Hepatocyte (in vitro differentiated cells): ENCODE data around the gene KLK11. TPM values are rescaled to one million over a fixed set of nuclear protein-coding genes. Genes with fewer than 3 reads are reported as not detected.
"Not testable (repeated sequence)": the region's sequence is repeated elsewhere in the genome, so short reads cannot be mapped to it uniquely, and the experiment has no call there.

Experiments used
- DNase-seq: peaks from one replicate; pipeline ENCODE4 v3.0.0-alpha.2; 2016; ENCODE audit warnings: low spot score
- H2AFZ ChIP-seq: fragments of 200-600 bp; sonication (generic); 2 replicates; pipeline ENCODE4 v1.6.0; 2016; ENCODE audit warnings: antibody characterized with exemption, mild to moderate bottlenecking
- H3K27ac ChIP-seq: fragments of 200-600 bp; sonication (generic); 2 replicates; pipeline ENCODE4 v1.5.1; 2016; ENCODE audit warnings: mild to moderate bottlenecking
- H3K27me3 ChIP-seq: fragments of 200-600 bp; sonication (generic); 2 replicates; pipeline ENCODE4 v1.6.1; 2016
- H3K36me3 ChIP-seq: fragments of 200-600 bp; sonication (generic); replicated peaks from 2 replicates; pipeline ENCODE4 v1.5.1; 2016; ENCODE audit warnings: low read depth; ENCODE audit not compliant: insufficient read depth
- H3K4me1 ChIP-seq: fragments of 200-600 bp; sonication (generic); 2 replicates; pipeline ENCODE4 v1.5.1; 2016; ENCODE audit warnings: mild to moderate bottlenecking, moderate library complexity; ENCODE audit not compliant: insufficient read depth
- H3K4me2 ChIP-seq: fragments of 200-600 bp; sonication (generic); 2 replicates; pipeline ENCODE4 v1.6.0; 2016
- H3K4me3 ChIP-seq: fragments of 200-600 bp; sonication (generic); 2 replicates; pipeline ENCODE4 v1.5.1; 2016; ENCODE audit warnings: mild to moderate bottlenecking
- H3K79me2 ChIP-seq: fragments of 200-600 bp; sonication (generic); 2 replicates; pipeline ENCODE4 v1.6.0; 2017; ENCODE audit warnings: mild to moderate bottlenecking
- H3K9me2 ChIP-seq: fragments of 200-600 bp; sonication (generic); replicated peaks from 2 replicates; pipeline ENCODE4 v1.6.0; 2017; ENCODE audit warnings: mild to moderate bottlenecking; ENCODE audit not compliant: insufficient read depth
- H3K9me3 ChIP-seq: fragments of 200-600 bp; sonication (generic); 2 replicates; pipeline ENCODE4 v1.5.1; 2016; ENCODE audit warnings: low read depth, mild to moderate bottlenecking
- H4K20me1 ChIP-seq: fragments of 200-600 bp; sonication (generic); 2 replicates; pipeline ENCODE4 v1.6.0; 2016; ENCODE audit warnings: mild to moderate bottlenecking; ENCODE audit not compliant: insufficient read depth, poor library complexity, severe bottlenecking
- CTCF ChIP-seq: fragments of 200-600 bp; sonication (generic); IDR thresholded peaks from 2 replicates; pipeline ENCODE4 v1.5.1; 2016; ENCODE audit warnings: antibody characterized with exemption, mild to moderate bottlenecking; ENCODE audit not compliant: poor library complexity
- EZH2 ChIP-seq: fragments of 200-600 bp; sonication (generic); IDR thresholded peaks from 2 replicates; pipeline ENCODE4 v1.6.1; 2016; ENCODE audit warnings: antibody characterized with exemption, mild to moderate bottlenecking, borderline replicate concordance
- EZH2phosphoT487 ChIP-seq: fragments of 200-600 bp; sonication (generic); IDR thresholded peaks from one replicate; pipeline ENCODE4 v1.6.1; 2018; ENCODE audit warnings: antibody characterized with exemption, mild to moderate bottlenecking, low read depth, moderate library complexity; ENCODE audit not compliant: unreplicated experiment, severe bottlenecking
- WGBS: methylation state at CpG from one replicate; pipeline ENCODE4 v1.1.6; 2016; ENCODE audit warnings: low lambda C conversion rate; ENCODE audit errors: missing lambda C conversion rate; 5-methylcytosine and 5-hydroxymethylcytosine counted together
- polyA plus RNA-seq: library from polyadenylated mRNA; unstranded; fragments of >200 nt; fragmentation: Nextera tagmentation; extraction: Ambion mirVana; gene quantifications from 2 replicates; pipeline ENCODE4 v1.2.1, GENCODE V29; 2016
- total RNA-seq: library from RNA; depleted of rRNA; stranded (reverse); fragments of >200 nt; gene quantifications from 2 replicates; pipeline ENCODE4 v1.2.3, GENCODE V29; 2014

Gene KLK11
- total and polyA plus RNA-seq, 2 experiments from 2014 or later: 2.2 TPM; not detected in 1

- Histone ChIP-seq H3K36me3 (no peaks in the 10 kb centered on the region), H3K4me3 (no peak overlapping the region), H3K27ac (no peak overlapping the region), H4K20me1 (no peaks in the 10 kb centered on the region), H3K4me1 (no peaks in the 10 kb centered on the region), H3K9me3 (no peaks in the 10 kb centered on the region), H3K27me3 (peaks cover 6% of the 10 kb centered on the region), H2AFZ (no peak overlapping the region), H3K9me2 (no peaks in the 10 kb centered on the region), H3K79me2 (no peaks in the 10 kb centered on the region), H3K4me2 (no peak overlapping the region)
- 72% methylated on average over 2 of the region's 2 CpGs for WGBS
- TF ChIP-seq CTCF (no peak), EZH2 (no peak), EZH2phosphoT487 (no peak)
- no peak for DNase-seq
Measured at GRCh38 chr19:50994129-50994528, 32.3 kb downstream of the KLK11 start.

GRCh38 chr19:50992666-50993035 is 33.8 kb downstream of the KLK11 start:
- Histone ChIP-seq H3K4me2 (no peak overlapping the region), H3K4me1 (no peaks in the 10 kb centered on the region), H3K27me3 (peaks cover 6% of the 10 kb centered on the region), H2AFZ (no peak overlapping the region), H3K9me2 (no peaks in the 10 kb centered on the region), H4K20me1 (no peaks in the 10 kb centered on the region), H3K9me3 (no peaks in the 10 kb centered on the region), H3K4me3 (no peak overlapping the region), H3K79me2 (no peaks in the 10 kb centered on the region), H3K27ac (no peak overlapping the region), H3K36me3 (no peaks in the 10 kb centered on the region)
- no peak for DNase-seq
- WGBS: 71% methylated on average over 2 of the region's 2 CpGs
- no peak for TF ChIP-seq EZH2phosphoT487
- TF ChIP-seq CTCF: no peak
- no peak for TF ChIP-seq EZH2

DNA sequence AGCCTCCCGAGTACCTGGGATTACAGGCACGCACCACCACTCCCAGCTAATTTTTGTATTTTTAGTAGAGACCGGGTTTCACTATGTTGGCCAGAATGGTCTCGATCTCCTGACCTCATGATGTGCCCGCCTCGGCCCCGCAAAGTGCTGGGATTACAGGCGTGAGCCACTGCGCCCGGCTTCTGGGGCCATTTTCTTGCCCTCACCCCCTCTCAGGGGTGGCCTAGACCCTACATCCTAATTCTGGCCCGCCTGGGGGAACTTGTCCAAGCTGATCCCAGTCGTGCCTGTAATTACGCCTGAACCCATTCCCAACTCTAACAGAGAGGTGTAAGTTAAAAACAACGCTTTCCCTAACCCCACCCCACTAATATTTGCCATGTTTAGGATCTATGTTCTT is 42.0 kb downstream of the KLK11 start:
- H3K27me3 ChIP-seq: peaks cover 22% of the 10 kb centered on the region
- not testable (repeated sequence) for H3K79me2 ChIP-seq, H3K9me2 ChIP-seq, H3K4me1 ChIP-seq, H2AFZ ChIP-seq, DNase-seq, H3K36me3 ChIP-seq, H3K9me3 ChIP-seq, H4K20me1 ChIP-seq, H3K4me2 ChIP-seq, H3K27ac ChIP-seq, H3K4me3 ChIP-seq
- 88% methylated on average over 14 of the region's 14 CpGs for WGBS

DNA sequence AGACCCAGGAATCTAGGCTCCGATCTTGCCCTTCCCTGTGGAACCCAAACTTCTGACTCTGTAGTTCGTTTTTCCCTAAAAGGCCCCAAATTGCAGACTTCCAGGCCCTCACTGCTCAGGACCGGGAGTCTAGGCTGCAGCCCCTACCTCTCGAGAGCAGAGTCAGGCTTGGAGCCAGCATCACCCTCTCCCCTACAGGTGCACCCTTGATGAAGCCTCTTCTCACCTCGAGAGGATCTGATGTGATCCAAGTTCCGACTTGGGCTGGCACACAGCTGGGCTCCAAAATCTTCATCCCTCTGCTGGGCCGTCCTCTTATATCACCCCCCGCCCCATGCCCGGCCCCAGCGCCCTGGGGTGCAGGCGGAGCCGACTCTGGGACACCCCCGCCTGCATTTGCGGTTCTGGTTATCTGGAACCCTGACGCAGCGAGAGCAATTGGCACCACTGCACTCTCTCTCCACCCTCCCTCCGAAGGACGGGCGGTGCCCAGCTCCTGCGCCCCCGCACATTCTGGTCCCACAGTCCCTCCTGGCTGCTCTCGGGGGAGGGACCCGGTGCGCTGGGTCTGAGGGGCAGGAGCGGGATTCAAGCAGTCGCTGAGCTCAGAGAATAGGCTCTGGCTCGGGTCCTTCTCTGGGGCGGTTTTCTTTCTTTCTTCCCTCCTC is 42.7 kb downstream of the KLK11 start, which contains the start of gene KLK7:
TSS of gene KLK7 (minus strand) at position 293 of the 668 bp plus-strand sequence. CDS start 1,518 bp downstream, outside the sequence.
- H3K27me3 ChIP-seq: peaks cover 22% of the 10 kb centered on the region
- H3K36me3 ChIP-seq: no peaks in the 10 kb centered on the region
- H3K4me2 ChIP-seq: no peak within 1 kb of the TSS
- H3K9me2 ChIP-seq: no peaks in the 10 kb centered on the region
- no peak for DNase-seq
- H3K4me1 ChIP-seq: no peaks in the 10 kb centered on the region
- H3K79me2 ChIP-seq: no peaks in the 10 kb centered on the region
- H2AFZ ChIP-seq: no peak within 1 kb of the TSS
- no peaks in the 10 kb centered on the region for H4K20me1 ChIP-seq
- WGBS: 42% methylated on average over 25 of the region's 28 CpGs
- TF ChIP-seq EZH2phosphoT487 (no peak), CTCF (no peak), EZH2 (no peak)
- no peak within 1 kb of the TSS for H3K4me3 ChIP-seq
- no peaks in the 10 kb centered on the region for H3K9me3 ChIP-seq
- no peak within 1 kb of the TSS for H3K27ac ChIP-seq
